ENCODE measurements around the gene CRISPLD2. TPM values are rescaled to one million over a fixed set of nuclear protein-coding genes. Genes with fewer than 3 reads are reported as not detected.

The CRISPLD2 gene
- total and polyA plus RNA-seq, 9 of the 15 experiments (the other 6 are each of a cell fraction or from before 2014, with no cell fraction given): 0.03 to 0.24 (median 0.04) TPM; not detected in 4

- TF ChIP-seq, protein P1, sequence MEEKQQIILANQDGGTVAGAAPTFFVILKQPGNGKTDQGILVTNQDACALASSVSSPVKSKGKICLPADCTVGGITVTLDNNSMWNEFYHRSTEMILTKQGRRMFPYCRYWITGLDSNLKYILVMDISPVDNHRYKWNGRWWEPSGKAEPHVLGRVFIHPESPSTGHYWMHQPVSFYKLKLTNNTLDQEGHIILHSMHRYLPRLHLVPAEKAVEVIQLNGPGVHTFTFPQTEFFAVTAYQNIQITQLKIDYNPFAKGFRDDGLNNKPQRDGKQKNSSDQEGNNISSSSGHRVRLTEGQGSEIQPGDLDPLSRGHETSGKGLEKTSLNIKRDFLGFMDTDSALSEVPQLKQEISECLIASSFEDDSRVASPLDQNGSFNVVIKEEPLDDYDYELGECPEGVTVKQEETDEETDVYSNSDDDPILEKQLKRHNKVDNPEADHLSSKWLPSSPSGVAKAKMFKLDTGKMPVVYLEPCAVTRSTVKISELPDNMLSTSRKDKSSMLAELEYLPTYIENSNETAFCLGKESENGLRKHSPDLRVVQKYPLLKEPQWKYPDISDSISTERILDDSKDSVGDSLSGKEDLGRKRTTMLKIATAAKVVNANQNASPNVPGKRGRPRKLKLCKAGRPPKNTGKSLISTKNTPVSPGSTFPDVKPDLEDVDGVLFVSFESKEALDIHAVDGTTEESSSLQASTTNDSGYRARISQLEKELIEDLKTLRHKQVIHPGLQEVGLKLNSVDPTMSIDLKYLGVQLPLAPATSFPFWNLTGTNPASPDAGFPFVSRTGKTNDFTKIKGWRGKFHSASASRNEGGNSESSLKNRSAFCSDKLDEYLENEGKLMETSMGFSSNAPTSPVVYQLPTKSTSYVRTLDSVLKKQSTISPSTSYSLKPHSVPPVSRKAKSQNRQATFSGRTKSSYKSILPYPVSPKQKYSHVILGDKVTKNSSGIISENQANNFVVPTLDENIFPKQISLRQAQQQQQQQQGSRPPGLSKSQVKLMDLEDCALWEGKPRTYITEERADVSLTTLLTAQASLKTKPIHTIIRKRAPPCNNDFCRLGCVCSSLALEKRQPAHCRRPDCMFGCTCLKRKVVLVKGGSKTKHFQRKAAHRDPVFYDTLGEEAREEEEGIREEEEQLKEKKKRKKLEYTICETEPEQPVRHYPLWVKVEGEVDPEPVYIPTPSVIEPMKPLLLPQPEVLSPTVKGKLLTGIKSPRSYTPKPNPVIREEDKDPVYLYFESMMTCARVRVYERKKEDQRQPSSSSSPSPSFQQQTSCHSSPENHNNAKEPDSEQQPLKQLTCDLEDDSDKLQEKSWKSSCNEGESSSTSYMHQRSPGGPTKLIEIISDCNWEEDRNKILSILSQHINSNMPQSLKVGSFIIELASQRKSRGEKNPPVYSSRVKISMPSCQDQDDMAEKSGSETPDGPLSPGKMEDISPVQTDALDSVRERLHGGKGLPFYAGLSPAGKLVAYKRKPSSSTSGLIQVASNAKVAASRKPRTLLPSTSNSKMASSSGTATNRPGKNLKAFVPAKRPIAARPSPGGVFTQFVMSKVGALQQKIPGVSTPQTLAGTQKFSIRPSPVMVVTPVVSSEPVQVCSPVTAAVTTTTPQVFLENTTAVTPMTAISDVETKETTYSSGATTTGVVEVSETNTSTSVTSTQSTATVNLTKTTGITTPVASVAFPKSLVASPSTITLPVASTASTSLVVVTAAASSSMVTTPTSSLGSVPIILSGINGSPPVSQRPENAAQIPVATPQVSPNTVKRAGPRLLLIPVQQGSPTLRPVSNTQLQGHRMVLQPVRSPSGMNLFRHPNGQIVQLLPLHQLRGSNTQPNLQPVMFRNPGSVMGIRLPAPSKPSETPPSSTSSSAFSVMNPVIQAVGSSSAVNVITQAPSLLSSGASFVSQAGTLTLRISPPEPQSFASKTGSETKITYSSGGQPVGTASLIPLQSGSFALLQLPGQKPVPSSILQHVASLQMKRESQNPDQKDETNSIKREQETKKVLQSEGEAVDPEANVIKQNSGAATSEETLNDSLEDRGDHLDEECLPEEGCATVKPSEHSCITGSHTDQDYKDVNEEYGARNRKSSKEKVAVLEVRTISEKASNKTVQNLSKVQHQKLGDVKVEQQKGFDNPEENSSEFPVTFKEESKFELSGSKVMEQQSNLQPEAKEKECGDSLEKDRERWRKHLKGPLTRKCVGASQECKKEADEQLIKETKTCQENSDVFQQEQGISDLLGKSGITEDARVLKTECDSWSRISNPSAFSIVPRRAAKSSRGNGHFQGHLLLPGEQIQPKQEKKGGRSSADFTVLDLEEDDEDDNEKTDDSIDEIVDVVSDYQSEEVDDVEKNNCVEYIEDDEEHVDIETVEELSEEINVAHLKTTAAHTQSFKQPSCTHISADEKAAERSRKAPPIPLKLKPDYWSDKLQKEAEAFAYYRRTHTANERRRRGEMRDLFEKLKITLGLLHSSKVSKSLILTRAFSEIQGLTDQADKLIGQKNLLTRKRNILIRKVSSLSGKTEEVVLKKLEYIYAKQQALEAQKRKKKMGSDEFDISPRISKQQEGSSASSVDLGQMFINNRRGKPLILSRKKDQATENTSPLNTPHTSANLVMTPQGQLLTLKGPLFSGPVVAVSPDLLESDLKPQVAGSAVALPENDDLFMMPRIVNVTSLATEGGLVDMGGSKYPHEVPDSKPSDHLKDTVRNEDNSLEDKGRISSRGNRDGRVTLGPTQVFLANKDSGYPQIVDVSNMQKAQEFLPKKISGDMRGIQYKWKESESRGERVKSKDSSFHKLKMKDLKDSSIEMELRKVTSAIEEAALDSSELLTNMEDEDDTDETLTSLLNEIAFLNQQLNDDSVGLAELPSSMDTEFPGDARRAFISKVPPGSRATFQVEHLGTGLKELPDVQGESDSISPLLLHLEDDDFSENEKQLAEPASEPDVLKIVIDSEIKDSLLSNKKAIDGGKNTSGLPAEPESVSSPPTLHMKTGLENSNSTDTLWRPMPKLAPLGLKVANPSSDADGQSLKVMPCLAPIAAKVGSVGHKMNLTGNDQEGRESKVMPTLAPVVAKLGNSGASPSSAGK (IDR thresholded peaks at IDR 0.05): peak; percentile 50; the same call in 1 of the 2 replicates
- TF ChIP-seq ZNF717 (CRISPR knock-in tag; IDR thresholded peaks at IDR 0.05) (no peak), PML (IDR thresholded peaks at IDR 0.05; ENCODE audit: low read length) (peak; percentile 85), FOXA3 (CRISPR knock-in tag; conservative IDR thresholded peaks at IDR 0.05 in 1 of 2, IDR thresholded peaks at IDR 0.05 in 1 of 2) (no peak), ZNF143 (CRISPR knock-in tag; IDR thresholded peaks at IDR 0.05) (no peak), ZNF12 (CRISPR knock-in tag; IDR thresholded peaks at IDR 0.05) (no peak), PYGO2 (tag; IDR thresholded peaks at IDR 0.05) (no peak), TGIF2 (CRISPR knock-in tag; IDR thresholded peaks at IDR 0.05) (no peak), ZNF282 (CRISPR knock-in tag; IDR thresholded peaks at IDR 0.05) (no peak), BCOR (IDR thresholded peaks at IDR 0.05) (peak; percentile 86), NFIX (CRISPR knock-in tag; IDR thresholded peaks at IDR 0.05; ENCODE audit: low read depth) (no peak), SRF (CRISPR knock-in tag; IDR thresholded peaks at IDR 0.05) (peak in 1 of 2 experiments; percentile 67; a peak in 2 of 4 replicates), ZKSCAN3 (CRISPR knock-in tag; IDR thresholded peaks at IDR 0.05) (no peak), JUNB (CRISPR knock-in tag; conservative IDR thresholded peaks at IDR 0.05) (no peak)
These were observed 132.8 kb downstream of the CRISPLD2 start (continued) for GRCh38 chr16:84952335-84953189.
